ENCODE data around the gene NPC1. TPM values are rescaled to one million over a fixed set of nuclear protein-coding genes. Genes with fewer than 3 reads are reported as not detected.
"Not testable (repeated sequence)": the region's sequence is repeated elsewhere in the genome, so short reads cannot be mapped to it uniquely, and the experiment has no call there.

Gene NPC1
- total and polyA plus RNA-seq, 7 donors, result 24.8 to 126 (median 32.1) TPM

- TF ChIP-seq CTCF (IDR thresholded peaks at IDR 0.05), result no peak
- DNase-seq (no peak), ATAC-seq (peak in 2 of 4 donors; percentile 31 to 67)
- H3K4me1 ChIP-seq, result peaks cover 24% of the 10 kb centered on the region
- intact Hi-C loops (cut with DNase I), result loop anchor here in 1 of 2 donors (5.0 kb wide), 1 partner anchor 47 kb away; no protein-coding TSS in a partner anchor
- H3K4me3 ChIP-seq, result no peak overlapping the region
- WGBS, 3 donors, result 82 to 90% (median 85%) methylated on average over 8 of the region's 8 CpGs
- no peaks in the 10 kb centered on the region for H3K27me3 ChIP-seq (ENCODE audit: insufficient read depth in 3 of 3, low read length in 2 of 3)
- H3K9me3 ChIP-seq, result no peaks in the 10 kb centered on the region
- H3K27ac ChIP-seq, result no peak overlapping the region
- H3K36me3 ChIP-seq (ENCODE audit: insufficient read depth in 1 of 2, low read depth in 1 of 2), result peaks cover 0 to 9% of the 10 kb centered on the region in 2 donors
Observed at GRCh38 chr18:23578891-23579653, 7.2 kb downstream of the NPC1 start.

- Histone ChIP-seq H3K4me3 (no peak overlapping the region), H3K9me3 (no peaks in the 10 kb centered on the region), H3K4me1 (peaks cover 24% of the 10 kb centered on the region), H3K27ac (no peak overlapping the region), H3K36me3 (ENCODE audit: insufficient read depth in 1 of 2, low read depth in 1 of 2) (peaks cover 0 to 12% of the 10 kb centered on the region in 2 donors), H3K27me3 (ENCODE audit: insufficient read depth in 3 of 3, low read length in 2 of 3) (no peaks in the 10 kb centered on the region)
- intact Hi-C loops (cut with DNase I), result loop anchor here in 1 of 2 donors (5.0 kb wide), 1 partner anchor 46 kb away; no protein-coding TSS in a partner anchor
- WGBS, 3 donors, result 68 to 86% (median 77%) methylated on average over 5 to 6 of the region's 6 CpGs
- ATAC-seq (no peak), DNase-seq (no peak)
- no peak for TF ChIP-seq CTCF (IDR thresholded peaks at IDR 0.05)
Observed at GRCh38 chr18:23578067-23578701, 8.1 kb downstream of the NPC1 start.

- intact Hi-C loops (cut with DNase I), result loop anchor here in 1 of 2 donors (5.0 kb wide), 1 partner anchor 45 kb away; no protein-coding TSS in a partner anchor
- not testable (repeated sequence) for ATAC-seq; DNase-seq; H3K4me3 ChIP-seq; H3K27ac ChIP-seq; H3K9me3 ChIP-seq; H3K27me3 ChIP-seq (ENCODE audit: insufficient read depth in 3 of 3, low read length in 2 of 3)
- Histone ChIP-seq H3K36me3 (ENCODE audit: insufficient read depth in 1 of 2, low read depth in 1 of 2) (peaks cover 0 to 19% of the 10 kb centered on the region in 2 donors), H3K4me1 (peaks cover 29% of the 10 kb centered on the region)
- 92 to 97% (median 96%) methylated on average over 11 to 24 of the region's 24 CpGs for WGBS, 3 donors
Observed at GRCh38 chr18:23577521-23577920, 8.8 kb downstream of the NPC1 start.

GRCh38 chr18:23575309-23575651 lies 11.0 kb downstream of the NPC1 start:
- no peak for TF ChIP-seq CTCF (IDR thresholded peaks at IDR 0.05)
- H3K4me3 ChIP-seq, result no peak overlapping the region
- DNase-seq (no peak), ATAC-seq (no peak)
- intact Hi-C loops (cut with DNase I), result loop anchor here in 1 of 2 donors (5.0 kb wide), 1 partner anchor 43 kb away; no protein-coding TSS in a partner anchor
- 95 to 97% (median 96%) methylated on average over 7 of the region's 7 CpGs for WGBS, 3 donors
- H3K27me3 ChIP-seq (ENCODE audit: insufficient read depth in 3 of 3, low read length in 2 of 3), result no peaks in the 10 kb centered on the region
- peaks cover 6 to 41% of the 10 kb centered on the region in 2 donors for H3K36me3 ChIP-seq (ENCODE audit: insufficient read depth in 1 of 2, low read depth in 1 of 2)
- peaks cover 24% of the 10 kb centered on the region for H3K4me1 ChIP-seq
- no peaks in the 10 kb centered on the region for H3K9me3 ChIP-seq
- H3K27ac ChIP-seq, result no peak overlapping the region
